K562 (cell line): ENCODE measurements around the gene PYGM. TPM values are rescaled to one million over a fixed set of nuclear protein-coding genes. Genes with fewer than 3 reads are reported as not detected.
A peak's percentile ranks its signal among the peaks of the same experiment; 100 is the strongest.

ENCODE experiments used
- ATAC-seq: fragments of 200-7000 bp; cut with Tn5 transposase; 3 replicates; pipeline ENCODE4 v1.9.1; 2020; ENCODE audit warnings: moderate library complexity
- BruUV-seq: library from RNA; stranded (reverse); fragments of 400-500 nt; replicated peaks from 2 replicates; lab custom pipeline; 2021; lab: Mats Ljungman, UMichigan
- CTCF ChIA-PET: fragments of 300-600 bp; formaldehyde crosslinking; extraction: SDS; loops from one replicate; lab custom pipeline; 2021; ENCODE audit warnings: low intra/inter-chr PET ratio; lab: Yijun Ruan, JAX
- POLR2A ChIA-PET: fragments of 300-600, 350-650 bp; sonication (Branson Sonifier 250); formaldehyde crosslinking; extraction: SDS; loops from one replicate; lab custom pipeline; 2021; ENCODE audit warnings: antibody characterized with exemption, inconsistent platforms; lab: Yijun Ruan, JAX
- DNase-seq, 4 experiments: peaks; one replicate each; pipeline versions ENCODE4 v3.0.0 to v3.0.0-alpha.2; 2011 to 2018; ENCODE audit warnings: low spot score in 3 of 4, mixed read lengths in 3 of 4; ENCODE audit errors: extremely low read depth in 1 of 4
- FAIRE-seq: peaks from 2 replicates; lab custom pipeline; 2011; peaks lifted over from hg19 to GRCh38; lab: Jason Lieb, UNC
- H2AFZ ChIP-seq: 2 replicates; pipeline ENCODE4 v1.6.0; 2011; ENCODE audit warnings: low read depth, low read length, control low read depth, inconsistent platforms
- H3K27ac ChIP-seq: fragments of 200-600 bp; 3 replicates; pipeline ENCODE4 v1.8.0; 2011; ENCODE audit warnings: low read depth, mild to moderate bottlenecking, control low read depth, inconsistent platforms, low read length, moderate library complexity, mixed read lengths; ENCODE audit errors: extremely low read depth
- H3K27me3 ChIP-seq, 2 experiments: fragments of 300-600 bp in 1 of 2; 2 replicates in 1 of 2; 3 replicates in 1 of 2; pipeline versions ENCODE4 v1.6.0 to v1.8.0; 2011; ENCODE audit warnings: inconsistent platforms in 2 of 2, low read length in 2 of 2, mild to moderate bottlenecking in 1 of 2, mixed read lengths in 1 of 2, moderate library complexity in 1 of 2; ENCODE audit not compliant: control insufficient read depth in 2 of 2, insufficient read depth in 2 of 2
- H3K36me3 ChIP-seq: fragments of 300-600 bp; 3 replicates; pipeline ENCODE4 v1.8.0; 2011; ENCODE audit warnings: mild to moderate bottlenecking, low read length, inconsistent platforms; ENCODE audit not compliant: control insufficient read depth, insufficient read depth
- H3K4me1 ChIP-seq, 2 experiments: fragments of 200-600 bp in 1 of 2; replicated peaks in 1 of 2; 2 replicates in 1 of 2; 3 replicates in 1 of 2; pipeline versions ENCODE4 v1.5.1 to v1.8.0; 2011; ENCODE audit warnings: inconsistent platforms in 2 of 2, low read length in 2 of 2, mild to moderate bottlenecking in 1 of 2, mixed read lengths in 1 of 2, moderate library complexity in 1 of 2; ENCODE audit not compliant: control insufficient read depth in 2 of 2, insufficient read depth in 2 of 2
- H3K4me2 ChIP-seq: 2 replicates; pipeline ENCODE4 v1.6.1; 2011; ENCODE audit warnings: low read length, control low read depth, inconsistent platforms, mixed read lengths; ENCODE audit not compliant: insufficient read depth
- H3K4me3 ChIP-seq: fragments of 200-600 bp; sonication (generic), shearing (Covaris generic); 2 replicates; pipeline ENCODE4 v1.5.1; 2016; ENCODE audit warnings: control low read depth, inconsistent platforms
- H3K79me2 ChIP-seq: fragments of 200-600 bp; 3 replicates; pipeline ENCODE4 v1.8.0; 2011; ENCODE audit warnings: low read length, inconsistent platforms; ENCODE audit not compliant: control insufficient read depth, insufficient read depth
- H3K9ac ChIP-seq, 2 experiments: 2 replicates each; pipeline versions ENCODE4 v1.6.0 to v1.6.1; 2011; ENCODE audit warnings: low read depth in 2 of 2, low read length in 2 of 2, control low read depth in 1 of 2, inconsistent platforms in 1 of 2, mild to moderate bottlenecking in 1 of 2, mixed read lengths in 1 of 2; ENCODE audit not compliant: insufficient read depth in 1 of 2
- H3K9me1 ChIP-seq: one replicate; pipeline ENCODE4 v1.6.0; 2011; ENCODE audit warnings: inconsistent platforms, mild to moderate bottlenecking, low read length, moderate library complexity; ENCODE audit not compliant: control insufficient read depth, insufficient read depth
- H3K9me3 ChIP-seq: replicated peaks from 2 replicates; pipeline ENCODE4 v1.5.1; 2011; ENCODE audit warnings: low read depth, low read length, inconsistent platforms; ENCODE audit not compliant: control insufficient read depth, insufficient read depth
- H4K20me1 ChIP-seq: replicated peaks from 2 replicates; pipeline ENCODE4 v1.6.1; 2011; ENCODE audit warnings: low read length, inconsistent platforms, mixed read lengths; ENCODE audit not compliant: control insufficient read depth, insufficient read depth
- ARID2 ChIP-seq: fragments of 450-650 bp; IDR thresholded peaks from 2 replicates; pipeline ENCODE4 v1.6.1; 2017; ENCODE audit warnings: antibody characterized with exemption, mild to moderate bottlenecking
- BRF1 ChIP-seq: IDR thresholded peaks from 3 replicates; pipeline ENCODE4 v1.6.1; 2011; ENCODE audit warnings: borderline replicate concordance, mild to moderate bottlenecking; ENCODE audit not compliant: insufficient read length; ENCODE audit errors: extremely low read depth
- CHCHD3 ChIP-seq: fragments of 250-450 bp; sonication (Bioruptor Pico); IDR thresholded peaks from 2 replicates; pipeline ENCODE4 v2.1.2; 2022; ENCODE audit warnings: mild to moderate bottlenecking
- CHD1 ChIP-seq: fragments of 200-600 bp; sonication (generic); IDR thresholded peaks from one replicate; pipeline ENCODE4 v1.6.1; 2012; ENCODE audit warnings: mild to moderate bottlenecking, moderate library complexity, low read length, inconsistent platforms
- ETV1 ChIP-seq: fragments of 450-650 bp; conservative IDR thresholded peaks from 2 replicates; pipeline ENCODE4 v1.6.1; 2016; ENCODE audit warnings: missing genetic modification characterization, control low read depth, low read depth, missing compliant biosample characterization
- FOXK1 ChIP-seq: sonication (generic); formaldehyde crosslinking; IDR thresholded peaks from 2 replicates; pipeline ENCODE4 v1.8.0; 2022; ENCODE audit warnings: missing genetic modification reagents, mild to moderate bottlenecking, borderline replicate concordance
- MAZ ChIP-seq, 2 experiments: fragments of 450-650 bp in 1 of 2; sonication (generic) in 1 of 2; formaldehyde crosslinking; IDR thresholded peaks in 1 of 2; conservative IDR thresholded peaks in 1 of 2; 2 replicates each; pipeline versions ENCODE4 v1.4.0 to v1.5.0; 2020; ENCODE audit warnings: mild to moderate bottlenecking in 1 of 2, missing genetic modification reagents in 1 of 2
- NCOA4 ChIP-seq: fragments of 450-650 bp; IDR thresholded peaks from 2 replicates; pipeline ENCODE4 v1.6.1; 2018; ENCODE audit warnings: mild to moderate bottlenecking; ENCODE audit not compliant: partially characterized antibody
- NRF1 ChIP-seq, 2 experiments: fragments of 450-650 bp; IDR thresholded peaks in 1 of 2; conservative IDR thresholded peaks in 1 of 2; 2 replicates each; pipeline ENCODE4 v1.6.1; 2014; ENCODE audit warnings: mild to moderate bottlenecking in 2 of 2
- PHB ChIP-seq: fragments of 250-450 bp; sonication (Bioruptor Pico); IDR thresholded peaks from 2 replicates; pipeline ENCODE4 v1.5.0; 2021
- TAF1 ChIP-seq: IDR thresholded peaks from 2 replicates; pipeline ENCODE4 v1.6.1; 2011; ENCODE audit warnings: mild to moderate bottlenecking, low read length, moderate library complexity; ENCODE audit not compliant: insufficient read depth, control insufficient read depth, severe bottlenecking; ENCODE audit errors: extremely low read depth
- TARDBP ChIP-seq: fragments of 450-650 bp; IDR thresholded peaks from 2 replicates; pipeline ENCODE4 v1.6.1; 2016
- WHSC1 ChIP-seq: IDR thresholded peaks from one replicate; pipeline ENCODE4 v1.6.1; 2012; ENCODE audit warnings: low read length, control low read depth, inconsistent platforms
- XRCC4 ChIP-seq: IDR thresholded peaks from one replicate; pipeline ENCODE4 v1.6.1; 2011; ENCODE audit not compliant: insufficient read depth, insufficient read length; ENCODE audit errors: extremely low read depth
- ZNF146 ChIP-seq: IDR thresholded peaks from one replicate; pipeline ENCODE4 v1.6.1; 2018; ENCODE audit warnings: missing compliant biosample characterization; ENCODE audit not compliant: unreplicated experiment
- ZNF24 ChIP-seq: fragments of 450-650 bp; IDR thresholded peaks from 2 replicates; pipeline ENCODE4 v1.6.1; 2016
- WGBS: fragments of 100-300 bp; shearing (Covaris generic); methylation state at CpG from one replicate; pipeline ENCODE4 v1.1.6; 2016; ENCODE audit warnings: low coverage, mixed read lengths; ENCODE audit not compliant: insufficient coverage; ENCODE audit errors: missing lambda C conversion rate; 5-methylcytosine and 5-hydroxymethylcytosine counted together
- in situ Hi-C: fragments of 300-500 bp; cut with MboI; formaldehyde crosslinking; loops from 4 replicates; pipeline ENCODE4 v1.15.0; 2018; ENCODE audit warnings: inconsistent platforms, mixed read lengths
- intact Hi-C: fragments of 100-400 bp; cut with micrococcal nuclease; formaldehyde crosslinking; loops from 2 replicates; pipeline ENCODE4 v1.14.2; 2022
- polyA plus RNA-seq, 8 experiments: library from polyadenylated mRNA; depleted of rRNA in 4 of 8; stranded (reverse) in 5 of 8; unstranded in 3 of 8; fragments of >200 nt; fragmentation: Nextera tagmentation in 2 of 8; fragmentation: Illumina TruSeq in 1 of 8; extraction: Ambion mirVana in 2 of 8; extraction: Trizol in 1 of 8; gene quantifications; 2 replicates each; pipeline versions ENCODE4 v1.2.1 to v1.2.3, GENCODE V29; 2011 to 2014; ENCODE audit warnings: inconsistent platforms in 1 of 8, missing spikeins in 1 of 8
- total RNA-seq, 7 experiments: library from RNA; depleted of rRNA in 6 of 7; stranded (reverse); fragments of >200 nt in 6 of 7; fragmentation: Illumina TruSeq in 2 of 7; extraction: Trizol in 2 of 7; gene quantifications; 2 replicates each; pipeline versions ENCODE4 v1.2.1 to v1.2.3, GENCODE V29; 2011 to 2021; ENCODE audit warnings: low replicate concordance in 1 of 7
- TF ChIP-seq, protein P1 (sequence below): fragments of 250-450 bp; sonication (Bioruptor Pico); IDR thresholded peaks from 2 replicates; pipeline ENCODE4 v1.5.0; 2021; ENCODE audit warnings: mild to moderate bottlenecking, moderate library complexity
- TF ChIP-seq, protein P2 (sequence below): sonication (generic); formaldehyde crosslinking; IDR thresholded peaks from 2 replicates; pipeline ENCODE4 v1.8.0; 2022; ENCODE audit warnings: mild to moderate bottlenecking, missing genetic modification reagents

Gene PYGM
- total and polyA plus RNA-seq, 9 of the 15 experiments (the other 6 are each of a cell fraction or from before 2014, with no cell fraction given), result 0.07 to 1.5 (median 0.68) TPM

DNA sequence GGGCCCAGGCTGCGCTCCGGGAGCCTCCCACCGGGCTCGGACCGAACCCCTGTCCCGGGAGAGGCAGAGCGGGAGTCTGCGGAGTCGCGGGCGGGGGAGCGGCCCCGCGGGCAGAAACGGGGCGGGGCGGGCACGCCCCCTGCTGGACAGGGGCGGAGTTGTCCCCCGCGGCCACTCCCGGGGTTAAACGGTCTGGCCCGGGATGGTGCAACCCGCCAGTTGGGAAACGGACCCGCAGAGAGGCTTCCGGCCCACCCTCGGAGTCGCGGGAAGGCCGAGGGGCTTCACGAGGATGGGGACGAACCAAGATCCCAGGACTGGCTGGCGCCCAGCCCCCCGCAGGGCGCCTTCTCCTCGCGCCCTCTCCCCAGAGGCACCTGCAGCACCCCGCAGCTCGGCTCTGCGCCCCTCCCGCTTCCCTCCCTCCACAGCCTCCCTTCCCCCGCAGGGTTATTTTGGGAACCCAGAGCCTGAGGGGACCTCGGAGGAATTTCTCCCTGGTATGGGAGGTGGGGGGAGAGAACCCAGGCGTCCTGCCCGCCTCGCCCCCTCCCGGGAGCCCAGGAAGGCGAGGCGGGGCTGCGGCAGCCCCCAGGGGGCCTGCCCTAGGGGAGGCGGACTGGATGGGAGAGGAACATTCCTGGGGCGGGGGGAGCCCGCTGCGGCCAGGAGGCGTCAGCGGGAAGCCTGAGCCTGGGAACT, 16.7 kb downstream of the PYGM start:
- Histone ChIP-seq H3K27ac (peak overlapping the region; percentile 42; the same call in 2 of the 3 replicates), H3K36me3 (no peaks in the 10 kb centered on the region), H2AFZ (peak overlapping the region; percentile 95), H3K79me2 (no peaks in the 10 kb centered on the region), H3K9me1 (no peaks in the 10 kb centered on the region), H3K4me3 (peak overlapping the region; percentile 54), H3K27me3 (no peaks in the 10 kb centered on the region; a peak in 1 of 5 replicates), H3K9me3 (no peaks in the 10 kb centered on the region), H3K9ac (peak overlapping the region; percentile 54 to 90; a peak in 3 of 4 replicates), H3K4me1 (peaks cover 12 to 71% of the 10 kb centered on the region in 2 experiments; a peak in 3 of 5 replicates), H4K20me1 (no peaks in the 10 kb centered on the region; the same call in 1 of the 2 replicates), H3K4me2 (peak overlapping the region; percentile 77)
- intact Hi-C loops (loop anchor here (1.0 to 5.0 kb wide), 4 partner anchors 24 to 86 kb away; partner anchors contain the start of gene SF1), in situ Hi-C loops (no loop called here)
- ChIA-PET POLR2A (interaction anchor here (0.5 to 1.6 kb wide), 11 partner anchors 10 to 757 kb away, joined by 3 to 6 read pairs (median 4); partner anchors contain the start of gene SF1), CTCF (interaction anchor here (0.6 to 1.7 kb wide), 6 partner anchors 24 to 305 kb away, joined by 3 to 13 read pairs (median 4); no protein-coding TSS in a partner anchor)
- no TSS peak for BruUV-seq
- DNase-seq (peak; percentile 80 to 94 (median 90)), ATAC-seq (peak; percentile 73), FAIRE-seq (no peak)
- 4% methylated on average over 17 of the region's 58 CpGs for WGBS
- TF ChIP-seq XRCC4, result no peak
- TF ChIP-seq ZNF146 (CRISPR knock-in tag), result no peak
- no peak for TF ChIP-seq FOXK1 (CRISPR knock-in tag)
- no peak for TF ChIP-seq BRF1
- peak; percentile 45 for TF ChIP-seq ETV1
- TF ChIP-seq TAF1, result peak; percentile 30
- no peak for TF ChIP-seq WHSC1
- no peak for TF ChIP-seq CHD1
- TF ChIP-seq PHB, result no peak
- TF ChIP-seq, protein P1, sequence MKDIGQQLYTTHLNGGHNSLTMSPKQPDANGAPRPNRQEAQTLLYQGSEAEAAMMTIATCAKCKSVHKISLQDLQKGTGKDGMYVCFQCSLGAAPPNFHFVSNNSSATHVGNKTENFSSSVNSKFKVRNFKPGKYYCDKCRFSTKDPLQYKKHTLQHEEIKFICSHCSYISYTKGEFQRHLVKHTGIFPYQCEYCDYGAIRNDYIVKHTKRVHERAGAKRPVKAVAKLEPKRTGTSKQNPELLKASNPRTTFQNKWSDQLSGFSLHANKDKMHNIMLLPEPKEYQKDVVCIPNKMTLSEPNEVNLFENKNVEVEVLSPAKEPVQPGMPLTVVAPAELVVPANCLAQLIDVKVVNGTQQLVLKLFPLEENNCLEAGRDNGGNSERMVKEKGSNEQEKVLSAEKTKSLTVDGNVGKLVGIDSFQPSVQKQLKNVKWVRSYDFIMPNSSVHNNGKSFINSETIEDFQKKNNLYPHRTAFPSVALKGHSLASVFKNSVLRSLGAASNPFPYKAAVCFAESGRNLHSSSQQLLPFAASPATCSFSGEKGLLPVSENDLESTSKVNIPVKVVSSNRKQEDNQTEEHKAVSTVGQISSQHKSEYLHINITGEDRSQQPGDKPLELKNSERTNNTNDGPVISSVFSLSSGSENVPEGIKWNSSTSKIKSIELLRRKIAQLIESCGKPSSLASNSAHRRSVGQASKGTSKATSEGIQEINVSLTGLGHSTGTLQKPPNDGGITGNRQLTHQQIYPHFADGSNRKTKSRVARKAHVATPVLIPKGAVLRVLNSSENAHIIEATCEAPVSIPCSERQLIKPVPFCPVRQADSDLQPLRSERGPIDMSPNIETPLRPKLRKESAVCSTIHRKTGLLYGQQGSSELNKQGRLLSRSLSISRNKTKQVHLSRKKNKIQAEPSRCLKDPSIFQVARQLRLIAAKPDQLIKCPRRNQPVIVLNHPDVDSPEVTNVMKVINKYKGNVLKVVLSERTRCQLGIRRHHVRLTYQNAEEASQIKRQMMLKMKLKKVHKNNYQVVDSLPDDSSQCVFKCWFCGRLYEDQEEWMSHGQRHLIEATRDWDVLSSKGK (CRISPR knock-in tag), result no peak
- TF ChIP-seq ARID2, result no peak
- TF ChIP-seq NRF1 (conservative IDR thresholded peaks at IDR 0.05 in 1 of 2, IDR thresholded peaks at IDR 0.05 in 1 of 2), result peak in 1 of 2 experiments; percentile 58; a peak in 2 of 4 replicates
- no peak for TF ChIP-seq ZNF24
- TF ChIP-seq CHCHD3, result no peak
- TF ChIP-seq, protein P2, sequence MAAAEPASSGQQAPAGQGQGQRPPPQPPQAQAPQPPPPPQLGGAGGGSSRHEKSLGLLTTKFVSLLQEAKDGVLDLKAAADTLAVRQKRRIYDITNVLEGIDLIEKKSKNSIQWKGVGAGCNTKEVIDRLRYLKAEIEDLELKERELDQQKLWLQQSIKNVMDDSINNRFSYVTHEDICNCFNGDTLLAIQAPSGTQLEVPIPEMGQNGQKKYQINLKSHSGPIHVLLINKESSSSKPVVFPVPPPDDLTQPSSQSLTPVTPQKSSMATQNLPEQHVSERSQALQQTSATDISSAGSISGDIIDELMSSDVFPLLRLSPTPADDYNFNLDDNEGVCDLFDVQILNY (CRISPR knock-in tag), result no peak
- peak; percentile 85 to 92 for TF ChIP-seq MAZ (CRISPR knock-in tag; conservative IDR thresholded peaks at IDR 0.05 in 1 of 2, IDR thresholded peaks at IDR 0.05 in 1 of 2)
- TF ChIP-seq TARDBP, result no peak
- TF ChIP-seq NCOA4, result no peak
